ENCODE measurements around the gene NCAPG2.

DNA sequence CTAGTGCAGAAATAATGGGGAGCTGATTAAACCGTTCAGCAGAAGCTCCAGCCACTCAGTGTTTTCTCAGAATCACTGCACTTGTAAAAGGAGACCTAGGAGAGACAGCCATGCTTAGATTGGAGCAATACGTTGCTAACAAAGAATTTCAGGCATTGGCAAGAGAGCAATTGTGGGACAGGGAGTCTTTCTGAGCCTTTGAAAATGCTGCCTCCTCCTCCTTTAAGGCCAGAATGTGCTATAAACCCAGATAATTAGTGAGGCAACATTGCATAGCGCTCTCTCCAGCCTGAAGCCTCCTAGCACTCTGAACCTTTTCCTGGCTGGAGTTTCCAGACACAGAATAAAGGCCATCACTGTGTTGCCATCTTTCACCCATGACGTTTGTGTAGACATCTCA, 98.5 kb downstream of the NCAPG2 start:
- TF ChIP-seq TARDBP (IDR thresholded peaks at IDR 0.05) (no peak), FOXK2 (IDR thresholded peaks at IDR 0.05) (no peak), ZNF384 (IDR thresholded peaks at IDR 0.05) (no peak), BHLHE40 (IDR thresholded peaks at IDR 0.05; ENCODE audit: borderline replicate concordance) (no peak), SP1 (IDR thresholded peaks at IDR 0.05) (no peak)
- TF ChIP-seq, protein P1, sequence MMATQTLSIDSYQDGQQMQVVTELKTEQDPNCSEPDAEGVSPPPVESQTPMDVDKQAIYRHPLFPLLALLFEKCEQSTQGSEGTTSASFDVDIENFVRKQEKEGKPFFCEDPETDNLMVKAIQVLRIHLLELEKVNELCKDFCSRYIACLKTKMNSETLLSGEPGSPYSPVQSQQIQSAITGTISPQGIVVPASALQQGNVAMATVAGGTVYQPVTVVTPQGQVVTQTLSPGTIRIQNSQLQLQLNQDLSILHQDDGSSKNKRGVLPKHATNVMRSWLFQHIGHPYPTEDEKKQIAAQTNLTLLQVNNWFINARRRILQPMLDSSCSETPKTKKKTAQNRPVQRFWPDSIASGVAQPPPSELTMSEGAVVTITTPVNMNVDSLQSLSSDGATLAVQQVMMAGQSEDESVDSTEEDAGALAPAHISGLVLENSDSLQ (IDR thresholded peaks at IDR 0.05): no peak

All from HEK293T (cell line).